GM23248 (cell line): ENCODE results near the gene CPM.

Experiments used
- EZH2 ChIP-seq: fragments of 200-600 bp; sonication (generic); IDR thresholded peaks from 2 replicates; pipeline ENCODE4 v1.6.1; 2018; ENCODE audit warnings: antibody characterized with exemption, mild to moderate bottlenecking; ENCODE audit not compliant: insufficient read depth, poor library complexity, severe bottlenecking
- EZH2phosphoT487 ChIP-seq: fragments of 200-600 bp; sonication (generic); IDR thresholded peaks from 2 replicates; pipeline ENCODE4 v1.6.1; 2018; ENCODE audit warnings: antibody characterized with exemption, moderate library complexity, mild to moderate bottlenecking, low read depth; ENCODE audit not compliant: insufficient read depth

DNA sequence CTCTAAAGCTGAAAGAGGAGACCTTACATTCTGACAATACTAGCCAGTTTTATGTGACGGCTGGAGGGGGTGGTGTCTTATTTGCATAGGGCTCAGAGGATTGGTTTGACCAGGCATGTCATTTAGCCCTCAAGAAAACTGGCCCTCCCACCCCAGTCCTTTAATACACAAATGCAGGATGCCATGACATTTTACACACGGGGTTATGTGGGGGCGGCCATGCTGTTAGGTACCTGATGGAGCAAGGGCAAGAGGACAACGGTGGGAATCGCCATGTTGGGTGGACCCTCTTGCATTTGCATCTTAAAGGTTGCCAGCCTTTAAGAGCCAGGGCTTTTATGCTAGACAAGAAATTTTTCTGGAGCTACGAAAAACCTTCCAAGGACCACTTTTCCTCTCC is 101.7 kb downstream of the CPM start:
- TF ChIP-seq EZH2phosphoT487 = no peak
- no peak for TF ChIP-seq EZH2
